Activated naive CD4-positive, alpha-beta T cell treated with anti-CD3 and anti-CD28 coated beads for 36 hours (primary cell): Measurements from ENCODE around the gene MGLL. TPM values are rescaled to one million over a fixed set of nuclear protein-coding genes. Genes with fewer than 3 reads are reported as not detected.
A peak's percentile ranks its signal among the peaks of the same experiment; 100 is the strongest.

ENCODE experiments used
- CTCF ChIA-PET: fragments of 350-600 bp; sonication (Branson Sonifier 250); formaldehyde crosslinking; loops from one replicate; lab custom pipeline; 2021; ENCODE audit warnings: antibody characterized with exemption; lab: Charles Lee
- DNase-seq: peaks from one replicate; pipeline ENCODE4 v3.0.0-alpha.2; 2020
- H3K27ac Mint-ChIP-seq: one replicate; pipeline ENCODE4 v1.8.0; 2021; ENCODE audit warnings: mild to moderate bottlenecking, mixed read lengths
- H3K27me3 Mint-ChIP-seq: one replicate; pipeline ENCODE4 v1.8.0; 2021; ENCODE audit warnings: low read depth, mixed read lengths
- H3K36me3 Mint-ChIP-seq: one replicate; pipeline ENCODE4 v1.8.0; 2021; ENCODE audit warnings: low read depth, mixed read lengths
- H3K4me1 Mint-ChIP-seq: one replicate; pipeline ENCODE4 v1.8.0; 2021; ENCODE audit warnings: low read depth, mixed read lengths
- H3K4me3 Mint-ChIP-seq: one replicate; pipeline ENCODE4 v1.8.0; 2021; ENCODE audit warnings: mild to moderate bottlenecking, moderate library complexity, mixed read lengths
- H3K9me3 Mint-ChIP-seq: one replicate; pipeline ENCODE4 v1.8.0; 2021; ENCODE audit warnings: mixed read lengths
- intact Hi-C: fragments of 100-400 bp; cut with micrococcal nuclease; formaldehyde crosslinking; loops from one replicate; pipeline ENCODE4 v1.15.1; 2023
- total RNA-seq, 2 experiments: library from RNA; stranded (reverse); gene quantifications; one replicate each; pipeline ENCODE4 v1.2.3, GENCODE V29; 2021

The MGLL gene
- total RNA-seq, 2 experiments from 2014 or later, result 0.14 to 0.25 TPM

DNA sequence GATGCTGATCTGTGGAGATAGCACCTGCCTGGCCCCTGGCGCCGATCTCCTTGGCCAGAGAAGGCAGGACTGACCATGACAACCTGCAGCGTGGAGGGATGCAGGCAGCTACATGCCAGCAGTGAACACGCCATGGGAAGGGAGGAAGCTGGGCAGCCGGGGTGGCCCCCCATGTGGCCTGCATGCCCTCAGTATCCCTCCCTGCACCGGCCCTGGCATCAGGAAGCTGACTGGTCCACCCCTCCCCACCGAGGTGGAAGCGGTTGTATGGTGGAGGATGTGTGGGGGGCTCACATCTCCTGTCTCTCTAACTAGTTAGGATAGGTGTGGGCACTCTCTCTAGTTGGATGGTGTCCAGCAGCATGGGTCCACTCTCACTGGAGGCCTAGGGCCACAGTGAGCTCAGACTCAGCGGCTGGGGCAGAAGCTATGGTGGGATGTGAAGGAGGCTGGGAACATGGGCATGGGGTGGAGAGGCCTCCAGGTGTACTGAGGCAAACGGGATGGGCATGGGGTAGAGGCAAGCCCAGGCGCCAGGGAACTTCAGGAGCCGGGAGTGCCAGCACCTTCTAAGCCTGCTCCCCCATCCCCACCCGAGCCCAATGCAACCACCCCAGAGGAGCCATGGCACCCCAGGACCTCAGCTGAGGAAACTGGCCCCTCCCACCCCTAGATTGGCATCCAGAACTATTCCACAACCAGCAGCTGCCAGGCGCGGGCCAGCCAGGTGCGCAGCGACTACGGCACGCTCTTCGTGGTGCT, 151.4 kb downstream of the MGLL start:
- Mint-ChIP-seq H3K4me1 (peaks cover 20% of the 10 kb centered on the region), H3K36me3 (no peaks in the 10 kb centered on the region), H3K27me3 (no peaks in the 10 kb centered on the region), H3K9me3 (no peaks in the 10 kb centered on the region), H3K4me3 (peak overlapping the region; percentile 86), H3K27ac (no peak overlapping the region)
- intact Hi-C loops, result loop anchor here (5.0 to 10.0 kb wide), 2 partner anchors 451 to 1444 kb away; partner anchors contain the start of gene RUVBL1
- CTCF ChIA-PET, result interaction anchor here (1.0 to 1.5 kb wide), 3 partner anchors 24 to 96 kb away, joined by 3 to 5 read pairs (median 3); no protein-coding TSS in a partner anchor
- DNase-seq, result no peak

- H3K36me3 Mint-ChIP-seq, result no peaks in the 10 kb centered on the region
- H3K27ac Mint-ChIP-seq, result no peak overlapping the region
- no peaks in the 10 kb centered on the region for H3K9me3 Mint-ChIP-seq
- intact Hi-C loops, result loop anchor here (5.0 to 10.0 kb wide), 2 partner anchors 452 to 1445 kb away; partner anchors contain the start of gene RUVBL1
- no peaks in the 10 kb centered on the region for H3K27me3 Mint-ChIP-seq
- no peak overlapping the region for H3K4me3 Mint-ChIP-seq
- peaks cover 20% of the 10 kb centered on the region for H3K4me1 Mint-ChIP-seq
- no peak for DNase-seq
- CTCF ChIA-PET, result interaction anchor here (0.6 kb wide), 1 partner anchor 97 kb away, joined by 3 read pairs; no protein-coding TSS in a partner anchor
Measured at GRCh38 chr3:127670229-127670559, 152.1 kb downstream of the MGLL start.

DNA sequence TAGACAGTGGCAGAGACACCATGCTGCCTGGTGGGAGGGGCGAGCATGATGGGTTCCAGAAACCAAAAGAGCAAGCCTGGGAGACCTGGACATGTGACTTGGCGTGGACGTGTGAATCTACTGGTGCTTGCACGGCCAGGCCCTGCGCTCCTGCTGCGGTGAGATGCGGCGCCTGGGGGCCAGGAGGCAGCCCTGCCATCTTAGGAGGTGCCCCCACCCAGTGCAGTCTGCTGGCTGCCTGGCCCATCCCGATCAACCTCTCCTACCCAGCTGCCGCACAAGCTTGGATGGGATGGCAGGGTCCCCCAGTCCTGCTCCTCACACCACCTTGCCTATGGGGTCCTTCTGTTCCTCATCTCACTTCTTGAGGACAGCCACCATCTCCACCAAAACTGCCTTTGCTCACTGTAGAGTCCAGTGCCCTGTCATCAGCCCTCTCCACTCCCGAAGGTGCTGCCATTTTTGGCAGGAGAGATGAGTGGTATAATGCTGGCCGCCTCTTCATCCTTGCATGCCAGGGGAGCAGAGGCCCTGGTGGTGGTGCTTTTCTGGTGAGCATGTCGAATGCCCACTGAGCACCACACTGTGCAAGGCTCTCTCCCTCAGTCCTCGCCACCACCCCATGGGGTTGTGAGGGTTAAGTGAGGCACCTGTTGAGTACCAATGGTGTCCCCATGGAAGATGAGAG, 152.6 kb downstream of the MGLL start:
- Mint-ChIP-seq H3K36me3 (no peaks in the 10 kb centered on the region), H3K4me1 (peaks cover 16% of the 10 kb centered on the region), H3K9me3 (no peaks in the 10 kb centered on the region), H3K27me3 (no peaks in the 10 kb centered on the region), H3K27ac (no peak overlapping the region), H3K4me3 (no peak overlapping the region)
- DNase-seq, result no peak
- intact Hi-C loops, result loop anchor here (5.0 to 10.0 kb wide), 2 partner anchors 453 to 1445 kb away; partner anchors contain the start of gene RUVBL1
- CTCF ChIA-PET, result interaction anchor here (0.6 kb wide), 1 partner anchor 97 kb away, joined by 3 read pairs; no protein-coding TSS in a partner anchor

- no peak for DNase-seq
- Mint-ChIP-seq H3K9me3 (no peaks in the 10 kb centered on the region), H3K36me3 (no peaks in the 10 kb centered on the region), H3K27ac (no peak overlapping the region), H3K27me3 (no peaks in the 10 kb centered on the region), H3K4me3 (no peak overlapping the region), H3K4me1 (peaks cover 9% of the 10 kb centered on the region)
- CTCF ChIA-PET, result no interaction called here
- intact Hi-C loops, result no loop called here
Measured at GRCh38 chr3:127668906-127669305, 153.4 kb downstream of the MGLL start.

GRCh38 chr3:127667119-127667681, 155.1 kb downstream of the MGLL start:
- intact Hi-C loops, result no loop called here
- CTCF ChIA-PET, result interaction anchor here (1.0 kb wide), 1 partner anchor 10 kb away, joined by 3 read pairs; no protein-coding TSS in a partner anchor
- Mint-ChIP-seq H3K36me3 (no peaks in the 10 kb centered on the region), H3K27ac (no peak overlapping the region), H3K27me3 (no peaks in the 10 kb centered on the region), H3K4me3 (no peak overlapping the region), H3K4me1 (peaks cover 3% of the 10 kb centered on the region), H3K9me3 (no peaks in the 10 kb centered on the region)
- no peak for DNase-seq

DNA sequence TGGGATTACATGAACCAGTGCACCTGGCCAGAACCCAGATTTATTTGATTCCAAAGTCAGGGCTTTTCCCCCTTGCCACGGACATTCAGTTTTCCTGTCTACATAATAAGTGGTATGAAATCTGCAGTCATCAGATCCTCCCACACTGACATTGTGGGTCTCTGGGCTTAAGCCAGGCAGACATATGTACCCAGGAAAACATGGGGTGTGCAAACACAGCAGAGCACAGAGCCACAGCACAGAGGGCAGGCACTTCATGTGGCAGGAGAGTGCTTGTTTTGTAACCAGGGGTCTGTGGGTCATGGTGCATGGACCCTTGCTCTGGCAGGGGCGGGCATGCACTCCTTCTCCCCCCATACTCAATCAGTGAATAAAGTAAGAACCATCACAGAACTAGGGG, 155.6 kb downstream of the MGLL start:
- no peak overlapping the region for H3K27ac Mint-ChIP-seq
- no peaks in the 10 kb centered on the region for H3K27me3 Mint-ChIP-seq
- no peak overlapping the region for H3K4me3 Mint-ChIP-seq
- CTCF ChIA-PET, result interaction anchor here (0.6 to 1.0 kb wide), 2 partner anchors 9 to 80 kb away, joined by 3 read pairs; no protein-coding TSS in a partner anchor
- H3K4me1 Mint-ChIP-seq, result peaks cover 3% of the 10 kb centered on the region
- no peaks in the 10 kb centered on the region for H3K36me3 Mint-ChIP-seq
- no peaks in the 10 kb centered on the region for H3K9me3 Mint-ChIP-seq
- intact Hi-C loops, result no loop called here
- DNase-seq, result no peak

DNA sequence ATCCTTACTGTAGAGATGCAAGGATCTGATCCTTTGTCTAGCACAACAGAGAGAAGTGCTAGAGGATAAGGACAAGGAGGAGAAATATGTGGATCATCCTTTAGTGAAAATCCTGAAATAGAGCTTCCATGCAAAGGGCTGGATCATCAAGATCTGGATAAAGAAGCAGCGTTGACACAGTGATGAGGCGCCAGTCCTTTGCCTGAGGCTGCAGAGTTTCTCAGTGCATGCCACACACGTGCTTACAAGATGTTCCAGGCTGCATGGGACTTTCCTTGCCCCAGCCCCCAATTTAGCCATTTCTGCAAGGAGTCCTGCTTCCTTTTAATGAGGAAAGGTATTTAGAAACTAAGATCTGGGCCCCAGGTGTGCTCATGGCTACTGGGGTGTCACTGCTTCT, 156.7 kb downstream of the MGLL start:
- Mint-ChIP-seq H3K9me3 (no peaks in the 10 kb centered on the region), H3K27ac (no peak overlapping the region), H3K27me3 (no peaks in the 10 kb centered on the region), H3K36me3 (no peaks in the 10 kb centered on the region), H3K4me1 (no peaks in the 10 kb centered on the region), H3K4me3 (no peak overlapping the region)
- intact Hi-C loops, result no loop called here
- DNase-seq, result no peak
- CTCF ChIA-PET, result no interaction called here

DNA sequence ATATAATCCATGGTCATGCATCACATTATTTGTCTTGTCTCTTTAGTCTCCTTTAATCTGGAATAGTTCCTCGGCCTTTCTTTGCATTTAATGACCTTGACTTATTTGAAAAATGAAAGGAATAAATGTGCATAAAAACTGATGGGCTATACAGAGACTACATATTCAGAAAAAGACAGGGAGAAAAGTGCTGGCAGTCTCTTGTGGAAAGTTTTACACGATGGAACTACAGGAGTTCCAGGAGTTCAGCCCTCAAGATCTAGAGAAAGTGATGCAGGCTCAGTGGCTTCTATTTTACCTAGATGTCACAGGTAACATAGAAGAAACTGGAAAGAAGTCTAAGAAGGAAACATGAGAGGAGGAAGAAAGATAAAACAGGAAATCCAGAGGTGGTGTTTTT, 157.2 kb downstream of the MGLL start:
- H3K4me1 Mint-ChIP-seq, result no peaks in the 10 kb centered on the region
- intact Hi-C loops, result no loop called here
- CTCF ChIA-PET, result no interaction called here
- no peak for DNase-seq
- H3K9me3 Mint-ChIP-seq, result no peaks in the 10 kb centered on the region
- no peak overlapping the region for H3K4me3 Mint-ChIP-seq
- H3K36me3 Mint-ChIP-seq, result no peaks in the 10 kb centered on the region
- H3K27me3 Mint-ChIP-seq, result no peaks in the 10 kb centered on the region
- no peak overlapping the region for H3K27ac Mint-ChIP-seq

DNA sequence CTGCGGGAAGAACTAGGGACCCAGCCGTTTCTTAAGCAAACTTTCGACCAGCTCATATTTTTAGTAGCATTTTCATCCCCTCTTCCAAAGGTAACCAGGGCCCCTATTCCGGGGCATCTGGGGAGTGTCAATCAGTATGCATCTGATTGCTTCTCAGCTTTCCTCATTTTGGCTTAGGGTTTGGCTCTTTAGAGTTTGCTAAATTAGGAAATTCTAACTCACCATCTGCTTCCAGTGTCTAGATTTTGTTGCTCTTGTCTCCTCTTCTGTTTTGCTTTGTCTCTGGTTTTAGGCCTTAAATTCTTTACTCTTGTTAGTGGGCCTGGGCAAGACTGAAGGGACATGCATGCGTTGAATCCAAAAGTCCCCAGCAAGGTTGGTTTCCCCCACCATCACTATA, 159.2 kb downstream of the MGLL start:
- CTCF ChIA-PET, result interaction anchor here (0.6 kb wide), 1 partner anchor 1067 kb away, joined by 3 read pairs; no protein-coding TSS in a partner anchor
- no peaks in the 10 kb centered on the region for H3K27me3 Mint-ChIP-seq
- intact Hi-C loops, result no loop called here
- H3K4me3 Mint-ChIP-seq, result no peak overlapping the region
- DNase-seq, result no peak
- no peak overlapping the region for H3K27ac Mint-ChIP-seq
- no peaks in the 10 kb centered on the region for H3K9me3 Mint-ChIP-seq
- H3K36me3 Mint-ChIP-seq, result no peaks in the 10 kb centered on the region
- H3K4me1 Mint-ChIP-seq, result no peaks in the 10 kb centered on the region

DNA sequence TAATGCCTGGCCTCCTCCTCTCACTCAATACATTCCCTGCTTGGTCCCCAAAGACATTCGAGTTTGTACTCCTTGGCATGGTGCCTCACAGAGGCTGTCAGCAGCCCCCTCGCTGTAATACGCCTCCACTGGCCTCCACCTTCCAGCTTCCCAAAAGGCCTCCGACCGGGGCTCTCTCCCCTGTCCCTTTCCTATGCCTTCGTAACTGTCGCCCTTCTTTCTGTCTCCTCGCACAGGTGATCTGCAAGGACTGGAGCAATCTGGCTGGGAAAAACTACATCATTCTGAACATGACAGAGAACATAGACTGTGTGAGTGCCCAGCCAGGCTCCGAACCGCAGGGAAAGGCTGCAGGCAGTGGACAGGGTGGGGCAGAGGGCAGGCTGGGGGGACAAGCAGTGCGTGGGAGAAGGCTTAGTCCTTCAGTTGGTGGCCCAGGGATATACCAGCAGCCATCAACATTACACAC, 160.3 kb downstream of the MGLL start:
- Mint-ChIP-seq H3K9me3 (no peaks in the 10 kb centered on the region), H3K36me3 (no peaks in the 10 kb centered on the region), H3K27ac (no peak overlapping the region), H3K27me3 (no peaks in the 10 kb centered on the region), H3K4me3 (no peak overlapping the region), H3K4me1 (no peaks in the 10 kb centered on the region)
- DNase-seq, result no peak
- intact Hi-C loops, result no loop called here
- CTCF ChIA-PET, result interaction anchor here (0.7 kb wide), 1 partner anchor 10 kb away, joined by 3 read pairs; no protein-coding TSS in a partner anchor

DNA sequence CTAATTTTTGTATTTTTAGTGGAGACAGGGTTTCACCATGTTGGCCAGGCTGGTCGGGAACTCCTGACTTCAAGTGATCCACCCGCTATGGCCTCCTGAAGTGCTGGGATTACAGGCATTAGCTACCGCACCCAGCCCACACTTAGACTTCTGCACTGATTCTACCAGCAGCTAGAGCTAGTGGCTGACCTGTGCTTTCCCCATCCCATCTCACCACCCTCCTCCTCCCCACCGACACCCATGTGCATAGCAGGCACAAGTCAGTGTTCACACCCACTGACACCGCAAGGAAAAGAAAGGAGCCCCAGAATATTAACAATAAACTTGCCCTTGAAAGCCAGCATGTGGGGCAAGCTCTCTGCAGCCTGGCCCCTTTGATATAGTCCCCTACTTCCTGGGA, 160.7 kb downstream of the MGLL start:
- intact Hi-C loops, result no loop called here
- Mint-ChIP-seq H3K9me3 (no peaks in the 10 kb centered on the region), H3K27me3 (no peaks in the 10 kb centered on the region)

GRCh38 chr3:127660621-127661251, 161.6 kb downstream of the MGLL start:
- CTCF ChIA-PET, result no interaction called here
- Mint-ChIP-seq H3K9me3 (no peaks in the 10 kb centered on the region), H3K4me3 (no peak overlapping the region), H3K27ac (no peak overlapping the region), H3K27me3 (no peaks in the 10 kb centered on the region), H3K36me3 (no peaks in the 10 kb centered on the region), H3K4me1 (no peaks in the 10 kb centered on the region)
- DNase-seq, result no peak
- intact Hi-C loops, result no loop called here

More for the DNA sequence above, 160.7 kb downstream of the MGLL start:
- DNase-seq, result no peak
- Mint-ChIP-seq H3K4me1 (no peaks in the 10 kb centered on the region), H3K4me3 (no peak overlapping the region), H3K27ac (no peak overlapping the region), H3K36me3 (no peaks in the 10 kb centered on the region)
- CTCF ChIA-PET, result interaction anchor here (0.7 kb wide), 1 partner anchor 9 kb away, joined by 3 read pairs; no protein-coding TSS in a partner anchor
